GM10847 (cell line): ENCODE data around the gene ZBTB42.

Experiments
- POLR2A ChIP-seq: IDR thresholded peaks from 2 replicates; pipeline ENCODE4 v1.6.1; 2011; ENCODE audit not compliant: insufficient read length; ENCODE audit errors: extremely low read depth

ZBTB42 gene

DNA sequence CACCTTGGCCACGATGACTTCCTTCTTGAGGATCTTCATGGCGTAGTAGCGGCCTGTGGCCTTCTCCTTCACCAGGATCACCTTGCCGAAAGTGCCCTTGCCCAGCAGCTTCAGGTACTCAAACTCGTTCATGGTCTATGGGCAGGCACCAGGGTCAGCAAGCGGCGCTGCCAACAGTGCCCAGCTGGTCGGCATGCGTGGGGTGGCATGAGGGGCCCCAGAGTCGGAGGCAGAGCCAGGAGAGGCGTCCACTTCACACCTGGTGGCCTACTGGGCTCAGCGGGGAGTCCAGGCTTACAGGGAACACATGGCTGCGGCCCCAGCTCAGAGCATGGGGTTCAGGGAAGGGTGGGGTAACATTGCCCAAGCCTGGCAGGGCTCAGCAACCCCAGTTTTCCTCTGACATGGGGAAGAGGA lies 25.8 kb upstream of the ZBTB42 start:
- no peak for TF ChIP-seq POLR2A

DNA sequence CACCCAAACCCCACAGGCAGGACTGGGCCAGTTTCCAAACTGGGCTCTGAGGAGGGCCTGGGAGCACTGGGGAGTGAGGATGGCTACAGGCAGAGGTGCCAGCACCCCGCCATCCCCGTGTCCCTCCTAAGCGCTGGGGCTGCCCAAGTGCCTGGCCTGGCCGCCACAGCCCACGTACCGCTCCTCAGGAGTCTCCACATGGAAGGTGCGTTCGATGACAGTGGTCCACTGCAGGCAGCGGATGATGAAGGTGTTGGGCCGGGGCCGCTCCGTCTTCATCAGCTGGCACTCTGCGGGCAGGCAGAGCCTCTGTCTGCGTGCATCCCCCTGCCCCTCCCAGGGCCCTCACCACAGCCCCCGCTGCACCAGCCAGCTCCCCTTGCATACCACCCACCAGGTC lies 24.4 kb upstream of the ZBTB42 start:
- no peak for TF ChIP-seq POLR2A

DNA sequence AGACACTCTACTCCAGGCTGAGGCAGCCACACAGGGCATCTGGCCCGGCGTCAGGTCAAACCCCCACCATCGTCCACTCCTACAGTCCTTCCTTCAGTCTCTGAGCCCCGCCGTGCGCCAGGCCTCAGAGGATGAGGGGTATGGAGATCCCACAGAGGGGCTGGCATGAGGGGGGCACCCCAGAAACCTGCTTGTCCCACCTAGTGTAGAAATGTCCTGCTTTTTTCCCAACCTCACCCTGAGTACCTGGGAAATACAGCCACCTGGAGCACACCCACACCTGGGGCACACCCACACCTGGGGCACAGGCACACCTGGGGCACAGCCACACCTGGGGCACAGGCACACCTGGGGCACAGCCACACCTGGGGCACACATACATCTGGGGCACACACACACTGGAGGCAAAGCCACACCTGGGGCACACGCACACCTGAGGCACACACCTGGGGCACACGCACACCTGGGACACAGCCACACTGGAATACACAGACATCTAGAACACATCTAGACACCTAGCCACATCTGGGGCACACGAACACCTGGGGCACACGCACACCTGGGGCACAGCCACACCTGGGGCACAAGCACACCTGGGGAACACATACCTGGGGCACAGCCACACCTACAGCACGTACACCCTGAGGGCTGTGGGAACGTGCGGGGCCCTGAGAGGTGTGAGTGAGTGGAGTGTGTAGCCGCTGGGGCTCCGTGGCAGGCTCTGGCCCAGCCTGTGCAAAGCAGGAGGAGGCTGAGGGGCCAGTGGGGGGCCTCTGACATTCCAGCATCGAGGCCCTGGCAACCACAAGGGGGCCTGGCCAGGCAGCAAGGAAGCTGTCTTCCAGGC lies 23.7 kb upstream of the ZBTB42 start:
- TF ChIP-seq POLR2A, result no peak

DNA sequence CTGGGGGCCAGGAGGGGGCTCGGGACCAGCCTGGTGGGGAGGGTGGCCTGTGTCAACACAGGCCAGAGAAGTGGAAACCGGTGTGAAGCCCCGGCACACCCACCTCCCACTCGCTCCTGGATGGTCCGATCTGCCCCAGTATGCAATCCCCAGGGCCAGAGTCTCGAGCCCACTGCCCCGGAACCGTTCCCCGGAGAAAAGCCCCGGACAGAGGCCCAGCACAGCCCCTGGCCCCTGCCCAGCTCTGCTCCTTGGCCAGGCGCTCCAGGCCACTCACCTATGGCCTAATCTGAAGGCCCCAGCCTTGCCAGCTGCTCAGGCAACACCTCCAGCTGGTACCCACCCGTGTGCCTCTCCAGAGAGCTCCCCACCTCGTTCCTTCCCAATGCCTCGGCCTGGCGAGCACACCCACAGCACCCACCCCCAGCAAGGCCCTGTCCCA lies 23.1 kb upstream of the ZBTB42 start:
- TF ChIP-seq POLR2A, result no peak

DNA sequence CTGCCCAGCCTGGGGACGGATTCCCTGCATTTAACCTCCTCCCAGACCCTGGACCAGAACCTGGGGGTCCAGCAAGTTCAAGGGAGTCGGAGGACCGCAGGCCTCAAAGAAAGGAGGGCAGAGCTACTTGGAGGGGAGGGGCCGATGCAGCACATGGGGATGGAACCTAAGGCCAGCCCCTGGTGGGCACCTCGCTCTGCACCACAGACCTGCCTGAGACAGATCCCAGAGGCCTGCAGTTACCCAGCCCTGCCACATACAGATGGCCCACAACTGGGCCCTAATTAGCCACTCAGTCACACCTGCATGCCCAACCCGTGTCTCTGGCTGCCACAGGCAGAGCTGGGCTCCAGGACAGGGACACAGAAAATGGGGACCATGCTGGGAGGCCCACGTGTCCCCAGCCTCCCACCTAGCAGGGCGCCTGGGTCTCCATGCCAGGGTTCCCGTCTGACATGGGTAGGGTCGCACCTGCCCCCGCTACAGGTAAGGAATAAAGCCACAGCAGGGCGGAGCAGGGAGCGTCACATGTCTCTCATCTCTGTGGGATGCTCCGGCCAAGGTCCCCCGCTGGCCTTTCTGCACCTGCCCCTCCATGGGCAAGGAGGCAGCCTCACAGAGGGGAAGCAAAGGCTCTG lies 22.1 kb upstream of the ZBTB42 start:
- TF ChIP-seq POLR2A, result no peak

DNA sequence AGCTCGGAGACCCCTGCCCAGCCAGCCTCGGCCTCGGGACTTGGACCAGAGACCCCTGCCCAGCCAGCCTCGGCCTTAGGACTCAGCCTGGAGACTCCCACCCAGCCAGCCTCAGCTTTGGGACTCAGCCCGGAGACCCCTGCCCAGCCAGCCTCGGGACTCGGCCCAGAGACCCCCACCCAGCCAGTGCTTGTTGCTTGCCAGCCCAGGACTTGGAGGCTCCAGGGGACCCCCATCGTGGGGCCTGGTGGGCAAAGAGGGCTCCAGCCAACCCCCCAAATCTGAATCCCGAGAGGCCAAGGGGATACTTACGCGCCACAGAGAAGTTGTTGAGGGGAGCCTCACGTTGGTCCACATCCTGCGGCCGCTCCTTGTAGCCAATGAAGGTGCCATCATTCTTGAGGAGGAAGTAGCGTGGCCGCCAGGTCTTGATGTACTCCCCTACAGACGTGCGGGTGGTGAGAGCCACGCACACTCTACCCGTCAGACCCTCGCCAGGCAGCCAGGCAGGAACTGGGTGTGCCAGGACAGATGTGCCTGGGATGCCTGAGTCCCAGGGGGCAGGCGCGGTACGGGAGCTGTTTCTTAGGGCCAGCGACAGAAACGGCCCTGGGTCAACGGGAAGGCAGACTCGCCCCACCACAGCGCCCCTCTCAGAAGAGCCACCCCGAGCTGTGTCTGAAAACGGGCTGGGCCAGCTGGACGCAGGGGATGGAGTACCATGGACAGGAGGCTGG lies 21.0 kb upstream of the ZBTB42 start:
- no peak for TF ChIP-seq POLR2A

DNA sequence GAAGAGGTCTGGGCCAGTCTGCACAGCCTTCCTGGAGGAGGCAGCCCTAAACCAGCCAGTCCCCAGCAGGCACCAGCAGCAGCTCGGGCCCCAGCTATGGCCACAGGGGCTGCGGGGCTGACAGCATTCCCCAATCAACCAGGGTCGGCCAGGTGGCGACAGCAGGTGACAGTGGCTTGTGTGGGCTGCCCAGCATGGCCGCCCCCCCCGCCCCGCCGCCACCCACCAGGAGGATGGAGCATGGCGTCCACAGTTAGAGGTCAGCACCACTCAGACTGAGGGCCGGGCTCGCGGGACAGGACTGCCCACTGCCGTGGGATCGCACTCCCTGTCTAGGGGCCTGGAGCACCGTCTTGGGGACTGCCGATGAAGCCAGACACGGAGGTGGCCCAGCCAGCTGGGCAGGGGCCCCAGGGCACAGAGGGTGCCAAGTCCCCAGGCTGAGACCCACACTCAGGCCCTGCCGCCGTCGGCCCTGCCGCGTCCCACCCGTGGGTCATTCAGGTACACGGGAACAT lies 20.3 kb upstream of the ZBTB42 start:
- no peak for TF ChIP-seq POLR2A

DNA sequence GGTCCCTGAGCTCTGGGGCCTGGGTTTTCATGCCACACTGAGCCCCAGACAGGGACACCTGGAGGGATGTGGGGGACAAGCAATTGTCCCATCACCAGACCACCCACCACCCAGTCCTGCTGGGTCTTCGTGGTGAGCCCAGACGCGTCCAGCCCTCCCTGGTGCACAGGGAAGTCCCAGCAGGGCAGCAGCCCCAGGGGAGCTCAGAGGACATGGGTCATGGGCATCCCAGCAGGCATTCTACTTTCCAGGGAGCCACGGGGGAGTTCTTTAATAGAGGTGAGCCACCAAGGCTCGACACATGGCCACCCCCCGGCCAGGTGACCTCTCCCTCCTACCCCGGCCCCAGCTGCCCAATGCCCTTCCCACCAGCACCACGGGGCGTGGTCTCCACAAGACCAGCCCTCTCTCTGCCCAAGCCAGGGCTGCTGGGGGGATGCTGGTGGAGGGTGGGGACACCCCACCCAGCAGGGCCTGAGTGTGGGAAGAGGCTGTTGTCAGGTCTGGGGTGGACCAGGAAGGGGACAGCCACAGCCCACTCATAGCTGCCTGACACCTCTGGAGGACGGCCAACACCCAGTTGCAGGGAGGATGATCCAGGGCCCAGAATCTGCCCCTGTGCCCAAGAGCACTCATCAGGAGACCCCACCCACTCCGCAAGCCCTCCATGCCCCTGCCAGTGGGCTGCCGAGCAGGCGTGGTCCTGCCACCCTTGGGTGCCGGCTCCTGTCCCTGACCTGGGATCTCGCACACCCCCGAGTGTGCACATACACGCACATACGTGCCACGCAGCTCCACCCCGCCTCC lies 19.4 kb upstream of the ZBTB42 start:
- no peak for TF ChIP-seq POLR2A

DNA sequence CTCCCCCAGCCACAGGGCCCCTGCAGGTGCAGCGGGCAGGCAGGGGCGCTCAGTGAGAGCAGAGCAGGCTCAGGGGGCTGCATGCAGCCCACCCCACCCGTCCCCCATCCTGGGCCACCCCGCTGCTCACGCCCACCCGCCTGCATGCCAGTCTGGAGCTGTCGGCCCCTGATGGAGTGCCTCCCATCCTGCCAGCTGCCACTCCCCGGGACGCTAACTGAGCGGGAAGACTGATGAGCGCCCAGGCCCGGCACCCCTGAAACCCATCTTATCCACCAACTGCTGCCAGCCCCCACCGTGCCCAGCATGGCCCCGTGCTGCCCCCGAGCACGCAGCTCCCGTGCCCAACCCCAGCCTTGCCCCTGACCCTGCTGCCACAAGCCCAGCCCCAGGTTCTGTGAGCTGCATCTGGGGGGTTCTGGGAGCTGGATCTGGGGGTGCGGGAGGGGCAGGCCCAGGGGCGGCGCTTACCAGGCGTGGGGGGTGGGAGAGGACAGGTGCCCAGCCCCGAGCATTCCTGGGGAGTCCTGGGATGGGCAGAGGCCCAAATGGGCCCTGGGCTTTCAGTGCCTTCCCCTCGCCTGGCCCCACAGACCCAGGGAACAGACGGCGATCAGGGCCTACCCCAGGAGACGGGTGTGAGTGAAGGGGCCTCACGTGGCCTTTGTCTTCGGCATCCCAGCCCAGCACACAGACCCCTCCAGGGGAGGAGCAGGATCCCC lies 18.7 kb upstream of the ZBTB42 start:
- no peak for TF ChIP-seq POLR2A

DNA sequence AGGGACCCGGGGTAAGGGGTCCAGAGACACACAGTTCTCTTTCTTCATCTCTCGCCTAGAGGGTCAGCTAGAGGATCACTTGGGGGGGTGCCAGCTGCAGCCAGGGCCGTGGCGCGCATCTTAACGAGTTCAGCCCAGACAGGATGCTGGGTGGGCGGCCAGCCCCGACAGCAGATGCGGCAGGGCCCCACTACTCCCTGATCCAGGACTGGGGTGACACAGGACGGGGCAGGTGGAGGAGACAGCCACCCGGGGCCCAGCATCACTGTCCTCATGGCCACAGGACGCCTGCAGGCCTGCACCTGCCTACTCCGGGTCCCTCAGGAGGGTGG lies 18.1 kb upstream of the ZBTB42 start:
- no peak for TF ChIP-seq POLR2A

DNA sequence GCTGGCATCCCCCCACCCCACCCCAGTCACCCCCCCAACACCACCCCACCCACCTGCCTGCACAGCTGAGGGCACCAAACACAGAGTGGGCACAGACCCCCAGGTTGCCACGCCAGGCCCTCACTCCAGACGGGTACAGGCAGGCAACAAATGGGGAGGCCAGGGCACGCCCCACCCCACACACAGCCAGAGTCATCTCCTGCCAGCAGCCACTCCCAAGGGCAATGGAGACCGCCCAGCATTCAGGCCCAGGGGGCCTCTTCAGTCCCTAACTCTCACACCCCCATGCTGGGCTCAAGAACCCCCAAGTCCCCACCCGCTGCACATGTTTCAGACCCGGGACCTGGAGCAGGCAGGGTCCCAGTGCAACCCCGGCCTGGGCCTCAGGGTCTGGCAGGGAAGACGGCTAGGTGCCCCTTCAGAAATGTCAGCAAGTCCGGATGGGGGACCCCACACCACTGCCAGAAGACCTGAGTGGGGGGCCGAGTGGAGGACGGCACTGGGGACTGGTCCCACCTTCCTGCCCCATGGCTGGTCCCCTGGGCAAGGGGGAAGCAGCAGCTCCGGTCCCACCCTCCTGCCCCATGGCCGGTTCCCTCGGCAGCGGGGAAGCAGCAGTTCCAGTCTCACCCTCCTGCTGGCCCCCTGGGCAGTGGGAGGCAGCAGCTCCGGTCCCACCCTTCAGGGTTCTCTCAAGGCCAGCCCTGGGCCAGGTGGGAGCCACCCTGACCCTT lies 17.2 kb upstream of the ZBTB42 start:
- no peak for TF ChIP-seq POLR2A

DNA sequence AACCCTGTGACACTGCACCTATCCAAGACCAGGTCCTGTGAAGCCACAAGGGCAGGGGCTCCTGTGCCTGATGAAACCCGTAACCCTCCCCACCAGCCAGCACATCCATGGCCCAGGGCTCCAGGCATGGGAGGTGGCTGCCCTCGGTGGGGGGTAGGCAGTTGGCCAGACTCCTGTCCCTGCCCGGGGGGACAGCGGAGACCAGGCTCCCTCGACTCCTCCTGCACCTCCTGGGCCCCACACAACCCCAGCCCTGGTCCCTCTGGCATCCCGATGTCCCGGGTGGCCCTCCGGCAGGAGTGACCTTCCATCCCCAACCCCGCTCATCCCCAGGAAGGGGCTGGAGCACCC lies 16.7 kb upstream of the ZBTB42 start:
- TF ChIP-seq POLR2A, result no peak

DNA sequence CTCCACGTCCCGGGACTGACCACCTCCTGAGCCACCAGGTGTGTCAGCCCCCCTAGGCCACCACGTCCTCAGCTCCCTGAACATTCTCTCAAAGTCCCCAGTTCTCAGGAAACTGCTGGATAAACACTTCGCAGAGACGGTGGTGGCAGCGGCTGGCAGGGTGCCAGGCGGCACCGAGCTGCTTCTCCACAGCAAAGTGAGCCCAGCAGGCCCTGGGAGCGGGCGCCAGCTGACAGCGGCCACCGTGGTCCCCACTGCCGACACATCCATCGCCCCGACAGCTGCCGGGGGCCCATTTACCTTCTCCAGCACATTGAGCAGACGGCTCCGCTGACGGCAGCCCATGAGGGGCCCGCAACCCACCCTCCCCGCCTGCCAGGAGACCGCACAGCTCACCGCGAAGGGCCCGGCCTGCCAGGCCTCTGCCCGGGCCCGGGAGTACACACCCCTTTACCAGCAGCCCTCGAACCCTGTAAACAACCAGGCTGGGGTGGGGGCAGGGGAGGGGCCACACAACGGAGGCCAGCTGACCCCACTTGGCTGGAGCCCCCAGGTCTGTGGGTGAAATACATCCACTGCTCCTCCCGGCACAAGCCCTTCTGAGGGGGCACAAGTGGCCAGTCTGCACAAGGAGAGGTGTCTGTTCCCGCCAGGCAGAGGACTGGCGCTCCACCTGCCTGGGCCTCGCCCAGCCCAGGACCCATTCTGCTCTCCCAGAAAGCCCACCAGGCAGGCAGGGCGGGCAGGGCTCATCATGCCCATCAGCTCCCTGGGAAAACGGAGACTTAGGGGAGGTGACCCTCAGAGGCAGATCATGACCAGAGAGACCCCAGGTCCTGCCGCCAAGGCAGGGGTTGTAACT lies 15.8 kb upstream of the ZBTB42 start:
- no peak for TF ChIP-seq POLR2A

DNA sequence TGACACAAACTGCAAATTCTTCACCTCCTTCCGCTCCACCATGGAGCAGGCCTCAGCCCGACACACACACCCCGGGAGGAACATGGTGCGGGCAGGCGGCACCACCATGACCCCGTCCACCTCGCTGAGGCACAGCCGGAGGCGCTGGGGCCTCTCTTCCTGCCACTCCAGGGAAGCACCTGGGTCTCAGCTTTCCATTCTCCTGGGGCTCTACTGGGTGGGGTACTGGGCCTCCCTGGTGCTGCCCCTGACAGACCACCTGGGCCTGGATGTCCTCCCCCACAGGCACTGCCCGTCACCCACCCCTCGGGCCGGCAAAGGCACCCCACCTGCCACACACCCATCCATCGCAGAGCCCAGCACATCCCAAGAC lies 15.2 kb upstream of the ZBTB42 start:
- no peak for TF ChIP-seq POLR2A
